CD8-positive, alpha-beta memory T cell (primary cell): ENCODE data around the gene KAT6B. TPM values are rescaled to one million over a fixed set of nuclear protein-coding genes. Genes with fewer than 3 reads are reported as not detected.

ENCODE experiments used
- CTCF ChIA-PET: fragments of 350-600 bp; sonication (Branson Sonifier 250); formaldehyde crosslinking; loops from one replicate; lab custom pipeline; 2021; ENCODE audit warnings: antibody characterized with exemption; lab: Charles Lee
- POLR2A ChIA-PET: fragments of 350-600 bp; sonication (Branson Sonifier 250); formaldehyde crosslinking; loops from one replicate; lab custom pipeline; 2021; ENCODE audit warnings: antibody characterized with exemption; lab: Charles Lee
- DNase-seq, 5 donors: peaks; one replicate each; pipeline versions ENCODE4 v3.0.0 to v3.0.0-alpha.2; 2020 to 2022; ENCODE audit warnings: mixed read lengths in 1 of 5
- H3K27ac ChIP-seq: one replicate; pipeline ENCODE4 v1.7.0; 2013; ENCODE audit warnings: low read depth, mild to moderate bottlenecking, low read length, moderate library complexity
- H3K27me3 ChIP-seq: 2 replicates; pipeline ENCODE4 v1.7.0; 2013; ENCODE audit warnings: low read length, mild to moderate bottlenecking; ENCODE audit not compliant: insufficient read depth, poor library complexity, severe bottlenecking
- H3K36me3 ChIP-seq: 2 replicates; pipeline ENCODE4 v1.7.0; 2013; ENCODE audit warnings: mild to moderate bottlenecking, low read length, moderate library complexity; ENCODE audit not compliant: insufficient read depth
- H3K4me1 ChIP-seq: 2 replicates; pipeline ENCODE4 v1.7.0; 2013; ENCODE audit warnings: mild to moderate bottlenecking, low read length, moderate library complexity; ENCODE audit not compliant: insufficient read depth
- H3K4me3 ChIP-seq: 2 replicates; pipeline ENCODE4 v1.7.0; 2013; ENCODE audit warnings: mild to moderate bottlenecking, low read length
- H3K9me3 ChIP-seq: 2 replicates; pipeline ENCODE4 v1.7.0; 2013; ENCODE audit warnings: mild to moderate bottlenecking, low read length
- H3K27ac Mint-ChIP-seq, 8 donors: one replicate each; pipeline ENCODE4 v1.8.0; 2020 to 2021; ENCODE audit warnings: mixed read lengths in 8 of 8, mild to moderate bottlenecking in 6 of 8, inconsistent platforms in 3 of 8, moderate library complexity in 3 of 8
- H3K27me3 Mint-ChIP-seq, 2 donors: one replicate each; pipeline ENCODE4 v1.8.0; 2020 to 2021; ENCODE audit warnings: mixed read lengths in 2 of 2, mild to moderate bottlenecking in 1 of 2, moderate library complexity in 1 of 2
- H3K36me3 Mint-ChIP-seq, 3 donors: one replicate each; pipeline ENCODE4 v1.8.0; 2020 to 2021; ENCODE audit warnings: mixed read lengths in 3 of 3, inconsistent platforms in 1 of 3, mild to moderate bottlenecking in 1 of 3
- H3K4me1 Mint-ChIP-seq, 3 donors: one replicate each; pipeline ENCODE4 v1.8.0; 2020 to 2021; ENCODE audit warnings: mixed read lengths in 3 of 3, inconsistent platforms in 1 of 3, mild to moderate bottlenecking in 1 of 3
- H3K4me3 Mint-ChIP-seq, 7 donors: one replicate each; pipeline ENCODE4 v1.8.0; 2020 to 2021; ENCODE audit warnings: mixed read lengths in 7 of 7, mild to moderate bottlenecking in 6 of 7, moderate library complexity in 4 of 7, inconsistent platforms in 2 of 7
- H3K9me3 Mint-ChIP-seq, 5 donors: one replicate each; pipeline ENCODE4 v1.8.0; 2020 to 2022; ENCODE audit warnings: mixed read lengths in 5 of 5, mild to moderate bottlenecking in 3 of 5, moderate library complexity in 2 of 5, inconsistent platforms in 1 of 5
- polyA plus RNA-seq: library from polyadenylated mRNA; unstranded; fragments of 300-500 nt; fragmentation: Illumina TruSeq; gene quantifications from one replicate; pipeline ENCODE4 v1.2.3, GENCODE V29; 2021
- total RNA-seq, 2 experiments: library from RNA; stranded (reverse); gene quantifications; one replicate each; pipeline ENCODE4 v1.2.3, GENCODE V29; 2021

KAT6B gene
- total and polyA plus RNA-seq, 3 experiments from 2014 or later: 21.8 to 32.8 (median 23.6) TPM

- no peak for DNase-seq
- H3K4me1 Mint-ChIP-seq: peaks cover 9 to 19% (median 13%) of the 10 kb centered on the region in 3 donors
- no peaks in the 10 kb centered on the region for H3K4me1 ChIP-seq
- H3K4me3 Mint-ChIP-seq: no peak overlapping the region
- CTCF ChIA-PET: no interaction called here
- no peak overlapping the region for H3K27ac ChIP-seq
- no peak overlapping the region for H3K4me3 ChIP-seq
- H3K27me3 ChIP-seq: no peaks in the 10 kb centered on the region
- no peaks in the 10 kb centered on the region for H3K9me3 ChIP-seq
- H3K27me3 Mint-ChIP-seq: no peaks in the 10 kb centered on the region
- H3K9me3 Mint-ChIP-seq: peaks cover 0 to 2% (median 2%) of the 10 kb centered on the region in 5 donors
- H3K36me3 ChIP-seq: no peaks in the 10 kb centered on the region
- POLR2A ChIA-PET: no interaction called here
- no peak overlapping the region for H3K27ac Mint-ChIP-seq
- peaks cover 0 to 3% (median 0%) of the 10 kb centered on the region in 3 donors for H3K36me3 Mint-ChIP-seq
Measured at GRCh38 chr10:75076348-75076747, 249.9 kb downstream of the KAT6B start.

GRCh38 chr10:75079436-75080083 lies 253.2 kb downstream of the KAT6B start:
- no peak for DNase-seq
- no peaks in the 10 kb centered on the region for H3K4me1 ChIP-seq
- no peak overlapping the region for H3K27ac Mint-ChIP-seq
- H3K27me3 Mint-ChIP-seq: no peaks in the 10 kb centered on the region
- H3K4me3 Mint-ChIP-seq: no peak overlapping the region
- CTCF ChIA-PET: interaction anchor here (1.0 to 1.2 kb wide), 2 partner anchors 21 to 56 kb away, joined by 3 to 4 read pairs; no protein-coding TSS in a partner anchor
- no peak overlapping the region for H3K27ac ChIP-seq
- POLR2A ChIA-PET: no interaction called here
- no peaks in the 10 kb centered on the region for H3K9me3 ChIP-seq
- peaks cover 9 to 15% (median 10%) of the 10 kb centered on the region in 3 donors for H3K4me1 Mint-ChIP-seq
- H3K9me3 Mint-ChIP-seq: peaks cover 0 to 6% (median 2%) of the 10 kb centered on the region in 5 donors
- H3K36me3 Mint-ChIP-seq: peaks cover 0 to 9% (median 0%) of the 10 kb centered on the region in 3 donors
- H3K4me3 ChIP-seq: no peak overlapping the region
- H3K27me3 ChIP-seq: no peaks in the 10 kb centered on the region
- no peaks in the 10 kb centered on the region for H3K36me3 ChIP-seq

GRCh38 chr10:75080554-75080953 lies 254.2 kb downstream of the KAT6B start:
- peaks cover 0 to 6% (median 2%) of the 10 kb centered on the region in 5 donors for H3K9me3 Mint-ChIP-seq
- Histone ChIP-seq H3K4me3 (no peak overlapping the region), H3K27me3 (no peaks in the 10 kb centered on the region), H3K4me1 (no peaks in the 10 kb centered on the region), H3K9me3 (no peaks in the 10 kb centered on the region), H3K36me3 (no peaks in the 10 kb centered on the region), H3K27ac (no peak overlapping the region)
- CTCF ChIA-PET: interaction anchor here (1.2 kb wide), 1 partner anchor 22 kb away, joined by 4 read pairs; no protein-coding TSS in a partner anchor
- H3K4me1 Mint-ChIP-seq: peaks cover 0 to 6% (median 0%) of the 10 kb centered on the region in 3 donors
- POLR2A ChIA-PET: no interaction called here
- no peak overlapping the region for H3K4me3 Mint-ChIP-seq
- H3K36me3 Mint-ChIP-seq: peaks cover 0 to 9% (median 0%) of the 10 kb centered on the region in 3 donors
- no peak for DNase-seq
- no peak overlapping the region for H3K27ac Mint-ChIP-seq
- peaks cover 0 to 1% of the 10 kb centered on the region in 2 donors for H3K27me3 Mint-ChIP-seq

GRCh38 chr10:75081379-75081778 lies 255.0 kb downstream of the KAT6B start:
- H3K27ac Mint-ChIP-seq: no peak overlapping the region
- H3K36me3 ChIP-seq: no peaks in the 10 kb centered on the region
- CTCF ChIA-PET: no interaction called here
- DNase-seq: no peak
- peaks cover 0 to 6% (median 2%) of the 10 kb centered on the region in 5 donors for H3K9me3 Mint-ChIP-seq
- H3K4me3 Mint-ChIP-seq: no peak overlapping the region
- no peak overlapping the region for H3K27ac ChIP-seq
- H3K4me1 Mint-ChIP-seq: peaks cover 0 to 2% (median 0%) of the 10 kb centered on the region in 3 donors
- POLR2A ChIA-PET: no interaction called here
- H3K27me3 Mint-ChIP-seq: peaks cover 0 to 1% of the 10 kb centered on the region in 2 donors
- H3K9me3 ChIP-seq: no peaks in the 10 kb centered on the region
- no peaks in the 10 kb centered on the region for H3K4me1 ChIP-seq
- H3K36me3 Mint-ChIP-seq: peaks cover 0 to 9% (median 0%) of the 10 kb centered on the region in 3 donors
- H3K27me3 ChIP-seq: no peaks in the 10 kb centered on the region
- H3K4me3 ChIP-seq: no peak overlapping the region
